GM21390 (cell line): ENCODE results near the gene TIMM17A.

Experiments used
- ATAC-seq: cut with Tn5 transposase; IDR thresholded peaks from one replicate; pipeline ENCODE4 v1.9.1; 2021; ENCODE audit not compliant: unreplicated experiment

Gene TIMM17A

GRCh38 chr1:201955009-201955728, at the start of gene TIMM17A:
TIMM17A (plus strand) TSS chr1:201955503; CDS start chr1:201955527, 24 bp downstream.
- ATAC-seq = peak; percentile 98

GRCh38 chr1:201906336-201906735, 49.0 kb upstream of the TIMM17A start:
- ATAC-seq = no peak

GRCh38 chr1:201907621-201908020, 47.7 kb upstream of the TIMM17A start:
- ATAC-seq = no peak

GRCh38 chr1:201911826-201912571, 43.3 kb upstream of the TIMM17A start:
- ATAC-seq = no peak

- no peak for ATAC-seq
Observed at GRCh38 chr1:201912832-201913231, 42.5 kb upstream of the TIMM17A start.

GRCh38 chr1:201914456-201915235, 40.7 kb upstream of the TIMM17A start:
- ATAC-seq = no peak

- no peak for ATAC-seq
Observed at GRCh38 chr1:201916649-201917249, 38.6 kb upstream of the TIMM17A start.

- no peak for ATAC-seq
Observed at GRCh38 chr1:201917362-201918033, 37.8 kb upstream of the TIMM17A start.

- no peak for ATAC-seq
Observed at GRCh38 chr1:201918343-201918742, 37.0 kb upstream of the TIMM17A start.

GRCh38 chr1:201921952-201922558, 33.2 kb upstream of the TIMM17A start:
- no peak for ATAC-seq

GRCh38 chr1:201925301-201925567, 30.1 kb upstream of the TIMM17A start:
- ATAC-seq = no peak

GRCh38 chr1:201925981-201926645, 29.2 kb upstream of the TIMM17A start:
- ATAC-seq = no peak

GRCh38 chr1:201928266-201928665, 27.0 kb upstream of the TIMM17A start:
- no peak for ATAC-seq

- no peak for ATAC-seq
Observed at GRCh38 chr1:201930137-201930536, 25.2 kb upstream of the TIMM17A start.

- ATAC-seq = no peak
Observed at GRCh38 chr1:201930803-201931202, 24.5 kb upstream of the TIMM17A start.

- ATAC-seq = no peak
Observed at GRCh38 chr1:201933840-201934430, 21.4 kb upstream of the TIMM17A start.

GRCh38 chr1:201937624-201938213, 17.6 kb upstream of the TIMM17A start:
- ATAC-seq = no peak

- no peak for ATAC-seq
Observed at GRCh38 chr1:201938440-201939035, 16.8 kb upstream of the TIMM17A start.

- ATAC-seq = no peak
Observed at GRCh38 chr1:201939148-201939547, 16.2 kb upstream of the TIMM17A start.
